Measurements from ENCODE around the gene ITPR1.

GRCh38 chr3:4808637-4809036 lies 315.5 kb downstream of the ITPR1 start:
- TF ChIP-seq EZH2 (IDR thresholded peaks at IDR 0.05; ENCODE audit: insufficient read depth, poor library complexity, severe bottlenecking) (no peak), EZH2phosphoT487 (IDR thresholded peaks at IDR 0.05; ENCODE audit: insufficient read depth, low read depth) (no peak)
